Trophoblast cell (in vitro differentiated cells and primary cell): ENCODE results near the gene ZC3H7A.
A peak's percentile ranks its signal among the peaks of the same experiment; 100 is the strongest.

Experiments used
- DNase-seq, 2 donors: peaks; one replicate each; pipeline ENCODE4 v3.0.0-alpha.2; 2016
- H2AFZ ChIP-seq: 2 replicates; pipeline ENCODE4 v1.6.1; 2013; ENCODE audit warnings: low read length, moderate library complexity, mild to moderate bottlenecking; ENCODE audit not compliant: insufficient read depth, poor library complexity
- H2AK5ac ChIP-seq: 2 replicates; pipeline ENCODE4 v1.6.1; 2013; ENCODE audit warnings: mild to moderate bottlenecking, low read length
- H2BK120ac ChIP-seq: 2 replicates; pipeline ENCODE4 v1.6.1; 2013; ENCODE audit warnings: low read length, mild to moderate bottlenecking, moderate library complexity; ENCODE audit not compliant: insufficient read depth, poor library complexity
- H2BK12ac ChIP-seq: 2 replicates; pipeline ENCODE4 v1.6.1; 2013; ENCODE audit warnings: mild to moderate bottlenecking, low read length, moderate library complexity
- H2BK5ac ChIP-seq: 2 replicates; pipeline ENCODE4 v1.6.1; 2013; ENCODE audit warnings: low read length, low read depth, moderate library complexity, mild to moderate bottlenecking; ENCODE audit not compliant: poor library complexity
- H3K14ac ChIP-seq: 2 replicates; pipeline ENCODE4 v1.6.1; 2013; ENCODE audit warnings: mild to moderate bottlenecking, low read length
- H3K18ac ChIP-seq: 2 replicates; pipeline ENCODE4 v1.6.1; 2013; ENCODE audit warnings: mild to moderate bottlenecking, low read length
- H3K23ac ChIP-seq: 2 replicates; pipeline ENCODE4 v1.6.1; 2013; ENCODE audit warnings: low read length
- H3K27ac ChIP-seq: 2 replicates; pipeline ENCODE4 v1.5.1; 2013; ENCODE audit warnings: low read depth, mild to moderate bottlenecking, inconsistent platforms, low read length, moderate library complexity
- H3K27me3 ChIP-seq: 2 replicates; pipeline ENCODE4 v1.6.1; 2013; ENCODE audit warnings: inconsistent platforms, mild to moderate bottlenecking, low read length, moderate library complexity; ENCODE audit not compliant: insufficient read depth
- H3K36me3 ChIP-seq, 2 experiments: 1 replicate in 1 of 2; 2 replicates in 1 of 2; pipeline ENCODE4 v1.6.1; 2013; ENCODE audit warnings: low read length in 2 of 2, mild to moderate bottlenecking in 2 of 2, moderate library complexity in 1 of 2; ENCODE audit not compliant: insufficient read depth in 2 of 2, control insufficient read depth in 1 of 2
- H3K4ac ChIP-seq: 2 replicates; pipeline ENCODE4 v1.6.1; 2013; ENCODE audit warnings: low read depth, mild to moderate bottlenecking, low read length, moderate library complexity
- H3K4me1 ChIP-seq, 2 experiments: 1 replicate in 1 of 2; 2 replicates in 1 of 2; pipeline ENCODE4 v1.6.1; 2013; ENCODE audit warnings: low read length in 2 of 2, mild to moderate bottlenecking in 2 of 2, moderate library complexity in 1 of 2; ENCODE audit not compliant: insufficient read depth in 2 of 2, control insufficient read depth in 1 of 2
- H3K4me2 ChIP-seq: 2 replicates; pipeline ENCODE4 v1.6.1; 2013; ENCODE audit warnings: inconsistent platforms, mild to moderate bottlenecking, low read length, moderate library complexity
- H3K4me3 ChIP-seq: 2 replicates; pipeline ENCODE4 v1.5.1; 2013; ENCODE audit warnings: mild to moderate bottlenecking, low read depth, low read length, inconsistent platforms
- H3K79me1 ChIP-seq: one replicate; pipeline ENCODE4 v1.6.1; 2013; ENCODE audit warnings: low read length
- H3K79me2 ChIP-seq: 2 replicates; pipeline ENCODE4 v1.6.1; 2013; ENCODE audit warnings: low read length, mild to moderate bottlenecking; ENCODE audit not compliant: control insufficient read depth, insufficient read depth, poor library complexity
- H3K9ac ChIP-seq: 2 replicates; pipeline ENCODE4 v1.6.1; 2013; ENCODE audit warnings: mild to moderate bottlenecking, low read length
- H3K9me3 ChIP-seq: 2 replicates; pipeline ENCODE4 v1.6.1; 2013; ENCODE audit warnings: low read depth, mild to moderate bottlenecking, control low read depth, inconsistent platforms, low read length; ENCODE audit not compliant: insufficient read depth
- H4K12ac ChIP-seq: 2 replicates; pipeline ENCODE4 v1.6.1; 2013; ENCODE audit warnings: low read depth, mild to moderate bottlenecking, low read length, moderate library complexity
- H4K8ac ChIP-seq: 2 replicates; pipeline ENCODE4 v1.6.1; 2013; ENCODE audit warnings: low read depth, mild to moderate bottlenecking, low read length, moderate library complexity
- H4K91ac ChIP-seq: one replicate; pipeline ENCODE4 v1.6.1; 2013; ENCODE audit warnings: low read depth, mild to moderate bottlenecking, low read length, moderate library complexity
- WGBS: extraction: QIAGEN DNeasy Blood & Tissue Kit; methylation state at CpG from one replicate; pipeline ENCODE4 v1.1.7; 2013; ENCODE audit warnings: missing lambda C conversion rate; ENCODE audit not compliant: insufficient read length, insufficient coverage; ENCODE audit errors: extremely low coverage; 5-methylcytosine and 5-hydroxymethylcytosine counted together

ZC3H7A gene

DNA sequence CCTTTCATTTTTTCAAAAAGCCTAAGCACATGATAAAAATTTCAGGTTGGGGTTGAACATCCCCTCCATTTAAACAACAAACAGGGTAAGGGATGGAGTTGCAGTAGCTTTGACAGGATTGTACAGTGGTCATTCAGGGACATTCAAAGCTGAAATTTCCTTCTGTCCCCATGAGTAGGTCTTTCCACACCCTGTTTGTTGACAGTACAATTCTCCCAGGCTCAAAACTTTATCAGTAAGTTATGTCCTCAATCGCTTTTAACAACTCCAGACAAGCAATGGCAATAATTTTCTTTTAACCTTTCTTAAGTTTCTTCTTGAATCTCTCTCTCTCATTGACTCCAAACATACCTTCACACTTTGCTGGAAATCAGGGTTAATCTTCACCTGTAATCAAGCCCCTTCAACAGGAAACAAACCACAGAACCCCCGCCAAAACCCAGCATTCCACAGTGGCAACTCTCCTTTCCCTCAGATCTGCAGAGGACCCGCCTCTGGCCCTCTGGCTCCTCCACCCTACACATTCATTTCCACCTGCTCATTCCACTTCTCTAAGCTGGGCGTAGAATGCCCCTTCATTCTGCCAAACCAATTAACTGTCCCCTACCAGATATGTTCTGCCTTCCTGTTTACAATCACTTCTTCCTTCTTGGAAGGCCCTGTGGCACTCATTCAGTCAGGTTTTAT is 75.1 kb downstream of the ZC3H7A start:
- no peaks in the 10 kb centered on the region for H3K27me3 ChIP-seq
- H4K8ac ChIP-seq, result no peak overlapping the region
- no peak overlapping the region for H3K27ac ChIP-seq
- no peak overlapping the region for H3K23ac ChIP-seq
- H4K91ac ChIP-seq, result no peak overlapping the region
- no peak overlapping the region for H2BK120ac ChIP-seq
- H3K9ac ChIP-seq, result no peak overlapping the region
- H3K79me1 ChIP-seq, result no peaks in the 10 kb centered on the region
- no peak overlapping the region for H3K18ac ChIP-seq
- H3K14ac ChIP-seq, result no peak overlapping the region
- no peak overlapping the region for H3K4ac ChIP-seq
- no peaks in the 10 kb centered on the region for H3K4me1 ChIP-seq
- peaks cover 28 to 31% of the 10 kb centered on the region in 2 experiments for H3K36me3 ChIP-seq
- no peak overlapping the region for H2AK5ac ChIP-seq
- no CpG with 5 or more reads among the region's 4 CpGs for WGBS
- no peak overlapping the region for H2AFZ ChIP-seq
- H3K4me3 ChIP-seq, result no peak overlapping the region
- H3K79me2 ChIP-seq, result no peaks in the 10 kb centered on the region
- H4K12ac ChIP-seq, result no peak overlapping the region
- no peak overlapping the region for H3K4me2 ChIP-seq
- no peaks in the 10 kb centered on the region for H3K9me3 ChIP-seq
- H2BK12ac ChIP-seq, result no peak overlapping the region
- no peak for DNase-seq
- H2BK5ac ChIP-seq, result no peak overlapping the region

DNA sequence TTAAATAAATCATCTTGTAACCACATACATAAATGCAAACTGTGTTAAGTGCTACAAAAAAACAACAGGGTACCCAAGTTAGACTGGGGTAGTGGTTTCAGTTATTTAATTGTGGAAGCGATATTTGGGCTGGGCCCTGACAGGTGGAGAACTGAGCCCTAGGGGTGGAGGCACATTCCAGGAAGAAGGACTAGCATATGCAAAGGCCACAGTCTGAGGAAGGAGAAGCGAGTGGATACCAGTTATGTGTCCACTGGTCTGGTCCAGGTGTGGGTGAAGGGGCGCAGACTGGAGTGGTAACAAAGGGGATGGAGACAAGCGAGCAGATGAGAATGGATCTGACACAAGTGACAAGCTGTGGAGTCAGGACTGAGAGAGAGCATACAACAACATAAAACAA is 77.3 kb downstream of the ZC3H7A start:
- Histone ChIP-seq H3K4me3 (no peak overlapping the region), H3K36me3 (peaks cover 19 to 23% of the 10 kb centered on the region in 2 experiments), H3K27me3 (no peaks in the 10 kb centered on the region), H3K79me2 (no peaks in the 10 kb centered on the region), H3K4me1 (no peaks in the 10 kb centered on the region), H3K23ac (peak overlapping the region; percentile 82), H3K14ac (no peak overlapping the region), H3K4me2 (no peak overlapping the region), H2BK5ac (no peak overlapping the region), H3K9me3 (no peaks in the 10 kb centered on the region), H3K4ac (no peak overlapping the region), H4K8ac (no peak overlapping the region), H2BK12ac (no peak overlapping the region), H3K18ac (no peak overlapping the region), H4K12ac (no peak overlapping the region), H3K9ac (peak overlapping the region; percentile 82), H2BK120ac (no peak overlapping the region), H4K91ac (no peak overlapping the region), H2AK5ac (no peak overlapping the region), H3K79me1 (no peaks in the 10 kb centered on the region), H3K27ac (no peak overlapping the region), H2AFZ (no peak overlapping the region)
- no CpG with 5 or more reads among the region's 4 CpGs for WGBS
- DNase-seq, result no peak

- H3K79me2 ChIP-seq, result no peaks in the 10 kb centered on the region
- peaks cover 19% of the 10 kb centered on the region in 2 experiments for H3K36me3 ChIP-seq
- no peak overlapping the region for H2AFZ ChIP-seq
- no peak overlapping the region for H3K18ac ChIP-seq
- H3K9ac ChIP-seq, result no peak overlapping the region
- no peak overlapping the region for H2BK12ac ChIP-seq
- H3K14ac ChIP-seq, result no peak overlapping the region
- no peak overlapping the region for H3K4me2 ChIP-seq
- no peaks in the 10 kb centered on the region for H3K79me1 ChIP-seq
- no peak overlapping the region for H2AK5ac ChIP-seq
- no peak overlapping the region for H3K23ac ChIP-seq
- no peaks in the 10 kb centered on the region for H3K9me3 ChIP-seq
- H3K4me3 ChIP-seq, result no peak overlapping the region
- no peak overlapping the region for H3K4ac ChIP-seq
- DNase-seq, result no peak
- H2BK120ac ChIP-seq, result no peak overlapping the region
- no peak overlapping the region for H2BK5ac ChIP-seq
- no peak overlapping the region for H3K27ac ChIP-seq
- H3K27me3 ChIP-seq, result no peaks in the 10 kb centered on the region
- H4K12ac ChIP-seq, result no peak overlapping the region
- H4K91ac ChIP-seq, result no peak overlapping the region
- H4K8ac ChIP-seq, result no peak overlapping the region
- no peaks in the 10 kb centered on the region for H3K4me1 ChIP-seq
Measured at GRCh38 chr16:11719171-11719570, 77.9 kb downstream of the ZC3H7A start.

DNA sequence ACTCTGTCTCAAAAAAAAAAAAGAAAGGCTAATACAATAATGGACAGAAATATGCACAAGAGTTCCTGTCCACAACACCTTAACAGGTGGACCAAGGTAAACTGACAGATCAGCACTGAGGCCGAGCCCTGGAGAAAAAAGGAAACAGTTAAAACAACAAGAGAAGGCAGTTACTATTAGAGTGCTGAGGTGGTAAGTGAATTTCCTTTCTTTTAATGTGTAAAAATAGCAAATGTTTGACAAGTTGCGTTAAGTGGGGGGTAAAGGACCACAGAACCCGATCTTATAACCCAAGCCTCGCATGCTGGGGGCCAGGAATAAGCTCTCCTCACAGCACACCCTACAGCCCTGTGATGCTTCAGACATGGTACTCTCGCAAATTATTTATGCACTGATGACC is 79.2 kb downstream of the ZC3H7A start:
- DNase-seq, result no peak
- Histone ChIP-seq H3K9ac (no peak overlapping the region), H3K36me3 (peaks cover 16 to 18% of the 10 kb centered on the region in 2 experiments), H3K79me1 (no peaks in the 10 kb centered on the region), H3K23ac (no peak overlapping the region), H3K4ac (no peak overlapping the region), H4K8ac (no peak overlapping the region), H3K27ac (no peak overlapping the region), H2AK5ac (no peak overlapping the region), H3K4me3 (no peak overlapping the region), H3K18ac (no peak overlapping the region), H3K27me3 (no peaks in the 10 kb centered on the region), H3K9me3 (no peaks in the 10 kb centered on the region), H4K91ac (no peak overlapping the region), H3K14ac (no peak overlapping the region), H3K4me1 (no peaks in the 10 kb centered on the region), H3K79me2 (no peaks in the 10 kb centered on the region), H4K12ac (no peak overlapping the region), H2AFZ (no peak overlapping the region), H3K4me2 (no peak overlapping the region), H2BK12ac (no peak overlapping the region), H2BK5ac (no peak overlapping the region), H2BK120ac (no peak overlapping the region)
- WGBS, result no CpG with 5 or more reads among the region's 5 CpGs
